Stimulated activated CD8-positive, alpha-beta memory T cell treated with anti-CD3 and anti-CD28 coated beads, Interleukin-15, amount 100 ng/mL, for 1 hour (primary cell): ENCODE results near the gene SFTPB.
"Not testable (repeated sequence)": the region's sequence is repeated elsewhere in the genome, so short reads cannot be mapped to it uniquely, and the experiment has no call there.

Experiments used
- DNase-seq: peaks from one replicate; pipeline ENCODE4 v3.0.0-alpha.2; 2020; ENCODE audit warnings: low read depth

SFTPB gene

GRCh38 chr2:85655961-85656417, 12.0 kb downstream of the SFTPB start:
- DNase-seq, result no peak

- DNase-seq, result no peak
These were observed 14.0 kb downstream of the SFTPB start for GRCh38 chr2:85653996-85654395.

- no peak for DNase-seq
These were observed 15.9 kb downstream of the SFTPB start for GRCh38 chr2:85652056-85652455.

GRCh38 chr2:85651097-85651496, 16.9 kb downstream of the SFTPB start:
- no peak for DNase-seq

- DNase-seq, result no peak
These were observed 17.5 kb downstream of the SFTPB start for GRCh38 chr2:85650456-85650855.

GRCh38 chr2:85649201-85650190, 18.5 kb downstream of the SFTPB start:
- DNase-seq, result no peak

GRCh38 chr2:85648619-85649018, 19.4 kb downstream of the SFTPB start:
- DNase-seq, result no peak

GRCh38 chr2:85647823-85648526, 20.0 kb downstream of the SFTPB start:
- DNase-seq, result no peak

GRCh38 chr2:85646166-85646565, 21.8 kb downstream of the SFTPB start:
- no peak for DNase-seq

- no peak for DNase-seq
These were observed 23.1 kb downstream of the SFTPB start for GRCh38 chr2:85644909-85645308.

GRCh38 chr2:85642725-85643124, 25.3 kb downstream of the SFTPB start:
- DNase-seq, result no peak

GRCh38 chr2:85635636-85636035, 32.4 kb downstream of the SFTPB start:
- no peak for DNase-seq

GRCh38 chr2:85635011-85635410, 33.0 kb downstream of the SFTPB start:
- DNase-seq, result no peak

GRCh38 chr2:85631316-85631715, 36.7 kb downstream of the SFTPB start:
- no peak for DNase-seq

- DNase-seq, result no peak
These were observed 39.3 kb downstream of the SFTPB start for GRCh38 chr2:85628658-85629057.

- no peak for DNase-seq
These were observed 44.0 kb downstream of the SFTPB start for GRCh38 chr2:85623991-85624390.

GRCh38 chr2:85621338-85621737, 46.7 kb downstream of the SFTPB start:
- no peak for DNase-seq

GRCh38 chr2:85619617-85620016, 48.4 kb downstream of the SFTPB start:
- DNase-seq, result no peak

GRCh38 chr2:85617723-85618122, 50.3 kb downstream of the SFTPB start:
- not testable (repeated sequence) for DNase-seq

- no peak for DNase-seq
These were observed 52.6 kb downstream of the SFTPB start for GRCh38 chr2:85615413-85615728.

GRCh38 chr2:85614757-85615156, 53.2 kb downstream of the SFTPB start:
- not testable (repeated sequence) for DNase-seq

GRCh38 chr2:85613717-85614515, 54.1 kb downstream of the SFTPB start:
- DNase-seq, result no peak
